OCI-LY7 (cell line): ENCODE data around the gene RORC.

Experiments
- CTCF ChIP-seq: fragments of 200-600 bp; sonication (generic); conservative IDR thresholded peaks from 2 replicates; pipeline ENCODE4 v1.5.1; 2014; ENCODE audit warnings: mild to moderate bottlenecking, antibody characterized with exemption, low read length, moderate library complexity, mixed read lengths
- EZH2phosphoT487 ChIP-seq: fragments of 200-600 bp; sonication (generic); IDR thresholded peaks from 2 replicates; pipeline ENCODE4 v1.6.1; 2018; ENCODE audit warnings: low read depth, borderline replicate concordance, mild to moderate bottlenecking, mixed run types, antibody characterized with exemption, low read length, moderate library complexity, mixed read lengths

- TF ChIP-seq CTCF = no peak
- no peak for TF ChIP-seq EZH2phosphoT487
These were observed 29.8 kb downstream of the RORC start for GRCh38 chr1:151801846-151802245.
